Smooth muscle cell (in vitro differentiated cells): ENCODE measurements around the gene CREB5. TPM values are rescaled to one million over a fixed set of nuclear protein-coding genes. Genes with fewer than 3 reads are reported as not detected.
A peak's percentile ranks its signal among the peaks of the same experiment; 100 is the strongest.

Experiments used
- DNase-seq: peaks from one replicate; lab custom pipeline; 2025; ENCODE audit not compliant: unreplicated experiment; lab: John Stamatoyannopoulos, UW
- H2AFZ ChIP-seq: fragments of 200-600 bp; sonication (generic); 2 replicates; pipeline ENCODE4 v1.6.0; 2016; ENCODE audit warnings: antibody characterized with exemption, low read depth, mild to moderate bottlenecking
- H3F3A ChIP-seq: fragments of 200-600 bp; sonication (generic); 2 replicates; pipeline ENCODE4 v1.6.0; 2017; ENCODE audit warnings: antibody characterized with exemption, low read depth
- H3K27ac ChIP-seq: fragments of 200-600 bp; sonication (generic); 2 replicates; pipeline ENCODE4 v1.5.1; 2016; ENCODE audit warnings: low read depth, mild to moderate bottlenecking
- H3K27me3 ChIP-seq: fragments of 200-600 bp; sonication (generic); 2 replicates; pipeline ENCODE4 v1.6.1; 2016; ENCODE audit warnings: low read depth, mild to moderate bottlenecking
- H3K36me3 ChIP-seq: fragments of 200-600 bp; sonication (generic); 2 replicates; pipeline ENCODE4 v1.5.1; 2016; ENCODE audit warnings: low read depth
- H3K4me1 ChIP-seq: fragments of 200-600 bp; sonication (generic); 2 replicates; pipeline ENCODE4 v1.5.1; 2016; ENCODE audit warnings: low read depth
- H3K4me2 ChIP-seq: fragments of 200-600 bp; sonication (generic); 2 replicates; pipeline ENCODE4 v1.6.0; 2016; ENCODE audit warnings: mild to moderate bottlenecking
- H3K4me3 ChIP-seq: fragments of 200-600 bp; sonication (generic); 2 replicates; pipeline ENCODE4 v1.5.1; 2016; ENCODE audit warnings: mild to moderate bottlenecking
- H3K79me2 ChIP-seq: fragments of 200-600 bp; sonication (generic); 2 replicates; pipeline ENCODE4 v1.6.0; 2016; ENCODE audit warnings: low read depth, mild to moderate bottlenecking
- H3K9ac ChIP-seq: fragments of 200-600 bp; sonication (generic); 2 replicates; pipeline ENCODE4 v1.6.0; 2016; ENCODE audit warnings: low read depth
- H3K9me3 ChIP-seq: fragments of 200-600 bp; sonication (generic); replicated peaks from 2 replicates; pipeline ENCODE4 v1.5.1; 2016; ENCODE audit warnings: low read depth
- H4K20me1 ChIP-seq: fragments of 200-600 bp; sonication (generic); 2 replicates; pipeline ENCODE4 v1.6.0; 2016; ENCODE audit warnings: low read depth
- CTCF ChIP-seq: fragments of 200-600 bp; sonication (generic); IDR thresholded peaks from 2 replicates; pipeline ENCODE4 v1.5.1; 2017; ENCODE audit warnings: borderline replicate concordance, mild to moderate bottlenecking, antibody characterized with exemption; ENCODE audit not compliant: insufficient read depth, poor library complexity, severe bottlenecking
- WGBS: methylation state at CpG from one replicate; pipeline ENCODE4 v1.1.7; 2016; ENCODE audit warnings: low lambda C conversion rate; 5-methylcytosine and 5-hydroxymethylcytosine counted together
- polyA plus RNA-seq: library from polyadenylated mRNA; unstranded; fragments of >200 nt; fragmentation: Nextera tagmentation; extraction: Ambion mirVana; gene quantifications from 2 replicates; pipeline ENCODE4 v1.2.1, GENCODE V29; 2016
- total RNA-seq: library from RNA; depleted of rRNA; stranded (reverse); fragments of >200 nt; gene quantifications from 2 replicates; pipeline ENCODE4 v1.2.3, GENCODE V29; 2014

Gene CREB5
- total and polyA plus RNA-seq, 2 experiments from 2014 or later = 6.2 to 18.2 TPM

- no peaks in the 10 kb centered on the region for H3K79me2 ChIP-seq
- TF ChIP-seq CTCF = no peak
- H2AFZ ChIP-seq = no peak overlapping the region
- no peak overlapping the region for H3K27ac ChIP-seq
- H3K4me1 ChIP-seq = peaks cover 13% of the 10 kb centered on the region
- H3K9me3 ChIP-seq = no peaks in the 10 kb centered on the region
- peak overlapping the region; percentile 84 for H3K4me2 ChIP-seq
- H3K27me3 ChIP-seq = no peaks in the 10 kb centered on the region
- H3F3A ChIP-seq = no peaks in the 10 kb centered on the region
- 82% methylated on average over 6 of the region's 6 CpGs for WGBS
- H3K9ac ChIP-seq = no peak overlapping the region
- H3K36me3 ChIP-seq = no peaks in the 10 kb centered on the region
- no peak overlapping the region for H3K4me3 ChIP-seq
- H4K20me1 ChIP-seq = no peaks in the 10 kb centered on the region
- DNase-seq = no peak
These were observed 295.0 kb downstream of the CREB5 start for GRCh38 chr7:28707291-28707690.

GRCh38 chr7:28708033-28708951 lies 296.0 kb downstream of the CREB5 start:
- H3K9ac ChIP-seq = no peak overlapping the region
- peak overlapping the region; percentile 84 for H3K4me2 ChIP-seq
- no peaks in the 10 kb centered on the region for H3F3A ChIP-seq
- H3K27ac ChIP-seq = no peak overlapping the region
- no peaks in the 10 kb centered on the region for H4K20me1 ChIP-seq
- no peaks in the 10 kb centered on the region for H3K27me3 ChIP-seq
- no peaks in the 10 kb centered on the region for H3K36me3 ChIP-seq
- H2AFZ ChIP-seq = peak overlapping the region; percentile 63
- peak overlapping the region; percentile 43 for H3K4me3 ChIP-seq
- 29% methylated on average over 15 of the region's 15 CpGs for WGBS
- no peaks in the 10 kb centered on the region for H3K79me2 ChIP-seq
- peaks cover 13% of the 10 kb centered on the region for H3K4me1 ChIP-seq
- no peak for DNase-seq
- no peak for TF ChIP-seq CTCF
- H3K9me3 ChIP-seq = no peaks in the 10 kb centered on the region

- Histone ChIP-seq H3K4me3 (no peak overlapping the region), H3K27me3 (no peaks in the 10 kb centered on the region), H3K4me2 (no peak overlapping the region), H3K27ac (no peak overlapping the region), H3K36me3 (no peaks in the 10 kb centered on the region), H3K9me3 (no peaks in the 10 kb centered on the region), H2AFZ (no peak overlapping the region), H3K79me2 (no peaks in the 10 kb centered on the region), H3K9ac (no peak overlapping the region), H3K4me1 (peaks cover 13% of the 10 kb centered on the region), H3F3A (no peaks in the 10 kb centered on the region), H4K20me1 (no peaks in the 10 kb centered on the region)
- 81% methylated on average over 6 of the region's 6 CpGs for WGBS
- no peak for DNase-seq
- no peak for TF ChIP-seq CTCF
These were observed 297.4 kb downstream of the CREB5 start for GRCh38 chr7:28709748-28710147.
